Immature natural killer cell (primary cell): ENCODE data around the gene SERINC3. TPM values are rescaled to one million over a fixed set of nuclear protein-coding genes. Genes with fewer than 3 reads are reported as not detected.

Experiments
- DNase-seq, 3 donors: peaks; one replicate each; pipeline ENCODE4 v3.0.0; 2022; ENCODE audit warnings: mixed read lengths in 1 of 3
- H3K27ac Mint-ChIP-seq, 6 donors: one replicate each; pipeline ENCODE4 v1.8.0; 2020; ENCODE audit warnings: mixed read lengths in 6 of 6, mild to moderate bottlenecking in 5 of 6, inconsistent platforms in 4 of 6, moderate library complexity in 3 of 6
- H3K27me3 Mint-ChIP-seq, 3 donors: one replicate each; pipeline ENCODE4 v1.8.0; 2020 to 2021; ENCODE audit warnings: low read depth in 3 of 3, mild to moderate bottlenecking in 3 of 3, mixed read lengths in 3 of 3, moderate library complexity in 3 of 3, inconsistent platforms in 1 of 3
- H3K36me3 Mint-ChIP-seq, 3 donors: one replicate each; pipeline ENCODE4 v1.8.0; 2020; ENCODE audit warnings: mixed read lengths in 3 of 3, inconsistent platforms in 2 of 3, mild to moderate bottlenecking in 2 of 3
- H3K4me1 Mint-ChIP-seq, 2 donors: one replicate each; pipeline ENCODE4 v1.8.0; 2020; ENCODE audit warnings: inconsistent platforms in 2 of 2, mild to moderate bottlenecking in 2 of 2, mixed read lengths in 2 of 2, moderate library complexity in 1 of 2
- H3K4me3 Mint-ChIP-seq, 5 donors: one replicate each; pipeline ENCODE4 v1.8.0; 2020; ENCODE audit warnings: mild to moderate bottlenecking in 5 of 5, mixed read lengths in 5 of 5, inconsistent platforms in 3 of 5, moderate library complexity in 3 of 5
- H3K9me3 Mint-ChIP-seq, 6 donors: one replicate each; pipeline ENCODE4 v1.8.0; 2020; ENCODE audit warnings: mild to moderate bottlenecking in 6 of 6, mixed read lengths in 6 of 6, inconsistent platforms in 4 of 6, moderate library complexity in 3 of 6
- polyA plus RNA-seq, 3 donors: library from polyadenylated mRNA; unstranded; fragments of 300-500 nt; fragmentation: Illumina TruSeq; gene quantifications; one replicate each; pipeline ENCODE4 v1.2.3, GENCODE V29; 2021

The SERINC3 gene
- polyA plus RNA-seq, 3 donors from 2014 or later: 180 to 266 (median 215) TPM

DNA sequence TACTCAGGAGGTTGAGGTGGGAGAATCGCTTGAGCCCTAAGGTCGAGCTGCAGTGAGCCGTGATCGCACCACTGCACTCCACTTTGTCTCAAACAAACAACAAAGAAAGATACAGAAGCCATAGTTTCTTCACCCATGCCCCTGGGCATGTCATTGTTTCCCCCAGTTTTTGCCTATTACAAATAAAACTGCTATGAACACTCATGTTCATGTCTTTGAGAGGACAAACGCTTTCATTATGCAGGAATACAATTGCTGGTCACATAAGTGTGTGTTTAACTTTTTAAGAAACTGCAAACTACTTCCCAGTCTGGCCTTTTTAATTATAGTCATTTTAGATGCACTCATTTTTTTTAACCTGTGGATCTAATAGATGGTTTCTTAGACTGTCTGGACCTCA, 58.4 kb downstream of the SERINC3 start:
- H3K27ac Mint-ChIP-seq: no peak overlapping the region
- no peaks in the 10 kb centered on the region for H3K9me3 Mint-ChIP-seq
- no peaks in the 10 kb centered on the region for H3K36me3 Mint-ChIP-seq
- no peak overlapping the region for H3K4me3 Mint-ChIP-seq
- H3K27me3 Mint-ChIP-seq: peaks cover 0 to 5% (median 2%) of the 10 kb centered on the region in 3 donors
- H3K4me1 Mint-ChIP-seq: no peaks in the 10 kb centered on the region
- no peak for DNase-seq

DNA sequence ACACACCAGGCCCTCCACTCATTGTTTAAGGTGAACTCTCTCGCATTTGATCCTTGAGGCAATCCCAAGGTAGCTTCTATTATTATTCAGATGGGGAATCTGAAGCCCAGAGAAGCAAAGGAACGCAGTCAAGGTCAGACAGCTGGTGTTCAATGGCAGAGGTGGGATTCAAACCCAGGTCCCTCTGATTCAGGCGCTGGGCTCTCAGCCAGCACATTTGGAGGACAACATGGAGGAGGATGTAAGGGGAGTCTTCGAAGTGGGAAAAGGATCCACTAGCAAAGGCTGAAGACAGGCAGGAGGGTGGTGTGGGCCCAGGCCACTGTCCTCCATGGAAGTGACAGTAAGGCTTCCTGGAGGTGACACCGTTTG, 60.1 kb downstream of the SERINC3 start:
- Mint-ChIP-seq H3K27me3 (peaks cover 0 to 5% (median 2%) of the 10 kb centered on the region in 3 donors), H3K9me3 (no peaks in the 10 kb centered on the region), H3K36me3 (no peaks in the 10 kb centered on the region), H3K4me3 (no peak overlapping the region), H3K27ac (no peak overlapping the region), H3K4me1 (no peaks in the 10 kb centered on the region)
- DNase-seq: no peak

DNA sequence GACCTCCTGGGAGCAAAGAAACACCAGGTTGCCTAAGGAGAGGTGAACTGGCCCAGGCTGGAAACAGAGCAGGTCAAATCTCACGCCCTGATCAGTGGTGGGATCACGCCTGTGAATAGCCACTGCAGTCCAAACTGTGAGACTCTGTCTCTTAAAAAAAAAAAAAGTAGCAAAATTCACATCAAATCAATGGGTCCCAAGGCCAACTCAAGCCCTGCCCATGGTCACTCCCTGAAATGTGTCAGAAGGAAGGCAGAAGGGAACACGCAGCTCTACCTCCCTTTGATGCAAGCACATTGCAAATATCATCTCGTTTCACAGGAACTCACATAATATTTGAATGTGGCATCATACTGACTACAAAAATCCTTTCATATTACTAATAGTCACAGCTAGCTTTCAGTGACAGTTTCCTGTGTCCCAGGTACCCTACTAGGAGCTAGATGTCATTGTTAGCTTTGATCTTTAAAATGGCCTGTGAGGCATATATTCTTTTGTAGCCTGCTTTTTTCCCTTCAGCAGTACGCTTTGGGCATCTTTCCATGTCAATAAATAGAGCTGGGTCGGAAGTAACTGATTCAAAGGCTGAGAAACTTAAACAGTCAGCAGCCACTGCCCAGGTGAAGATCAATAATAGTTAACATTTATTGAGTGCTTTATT, 60.6 kb downstream of the SERINC3 start:
- H3K9me3 Mint-ChIP-seq: no peaks in the 10 kb centered on the region
- H3K27me3 Mint-ChIP-seq: peaks cover 0 to 2% (median 2%) of the 10 kb centered on the region in 3 donors
- no peak overlapping the region for H3K4me3 Mint-ChIP-seq
- no peaks in the 10 kb centered on the region for H3K4me1 Mint-ChIP-seq
- DNase-seq: no peak
- H3K36me3 Mint-ChIP-seq: no peaks in the 10 kb centered on the region
- no peak overlapping the region for H3K27ac Mint-ChIP-seq

DNA sequence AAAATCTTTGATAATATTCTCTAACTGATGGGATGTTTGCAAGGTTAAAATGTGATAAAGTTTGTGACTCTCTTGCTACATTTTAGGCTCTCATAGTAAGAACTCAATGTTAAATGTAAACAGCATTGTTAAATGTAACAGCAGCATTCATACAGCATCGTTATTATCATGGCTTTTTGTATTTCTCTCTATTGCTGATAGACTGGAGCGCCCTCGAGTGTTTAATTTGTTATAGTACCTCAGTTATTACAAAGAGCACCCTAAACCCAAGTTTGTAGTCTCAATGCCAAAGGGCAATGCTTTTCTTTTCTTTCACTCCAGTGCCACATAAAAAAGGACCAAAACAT, 61.1 kb downstream of the SERINC3 start:
- Mint-ChIP-seq H3K27ac (no peak overlapping the region), H3K4me3 (no peak overlapping the region), H3K36me3 (no peaks in the 10 kb centered on the region), H3K27me3 (peaks cover 0 to 2% (median 2%) of the 10 kb centered on the region in 3 donors), H3K9me3 (no peaks in the 10 kb centered on the region), H3K4me1 (no peaks in the 10 kb centered on the region)
- DNase-seq: peak in 1 of 3 donors; percentile 13

GRCh38 chr20:44459271-44459670, 62.6 kb downstream of the SERINC3 start:
- Mint-ChIP-seq H3K27ac (peak overlapping the region in 1 of 6 donors; percentile 40), H3K4me1 (no peaks in the 10 kb centered on the region), H3K27me3 (peaks cover 0 to 4% (median 2%) of the 10 kb centered on the region in 3 donors), H3K4me3 (no peak overlapping the region), H3K9me3 (no peaks in the 10 kb centered on the region), H3K36me3 (no peaks in the 10 kb centered on the region)
- no peak for DNase-seq

- no peak overlapping the region for H3K27ac Mint-ChIP-seq
- no peak for DNase-seq
- no peaks in the 10 kb centered on the region for H3K36me3 Mint-ChIP-seq
- H3K9me3 Mint-ChIP-seq: no peaks in the 10 kb centered on the region
- H3K4me3 Mint-ChIP-seq: no peak overlapping the region
- no peaks in the 10 kb centered on the region for H3K4me1 Mint-ChIP-seq
- peaks cover 0 to 2% (median 0%) of the 10 kb centered on the region in 3 donors for H3K27me3 Mint-ChIP-seq
These were observed 64.9 kb downstream of the SERINC3 start for GRCh38 chr20:44457016-44457415.

GRCh38 chr20:44456611-44457010, 65.3 kb downstream of the SERINC3 start:
- Mint-ChIP-seq H3K36me3 (no peaks in the 10 kb centered on the region), H3K27me3 (peaks cover 0 to 2% (median 0%) of the 10 kb centered on the region in 3 donors), H3K4me1 (no peaks in the 10 kb centered on the region), H3K4me3 (no peak overlapping the region), H3K27ac (no peak overlapping the region), H3K9me3 (no peaks in the 10 kb centered on the region)
- DNase-seq: no peak

DNA sequence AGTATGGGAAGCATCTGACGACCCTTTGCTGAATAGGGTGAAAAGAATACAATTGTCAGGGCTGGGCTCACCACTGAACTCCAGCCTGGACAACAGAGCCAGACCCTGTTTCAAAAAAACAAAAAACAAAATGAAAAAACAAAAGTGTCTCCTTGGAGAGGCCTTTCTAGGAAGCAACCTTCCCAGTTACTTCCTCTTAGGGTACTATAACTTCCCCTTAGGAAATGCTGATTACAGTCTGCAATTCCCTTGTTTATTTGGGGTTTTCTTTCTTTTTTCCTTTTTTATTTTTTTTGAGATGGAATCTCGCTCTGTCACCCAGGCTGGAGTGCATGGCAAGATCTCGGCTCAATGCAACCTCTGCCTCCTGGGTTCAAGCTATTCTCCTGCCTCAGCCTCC, 66.7 kb downstream of the SERINC3 start:
- Mint-ChIP-seq H3K4me1 (no peaks in the 10 kb centered on the region), H3K27me3 (peaks cover 0 to 2% (median 0%) of the 10 kb centered on the region in 3 donors), H3K36me3 (no peaks in the 10 kb centered on the region), H3K27ac (no peak overlapping the region), H3K4me3 (no peak overlapping the region), H3K9me3 (no peaks in the 10 kb centered on the region)
- no peak for DNase-seq

GRCh38 chr20:44454306-44454963, 67.4 kb downstream of the SERINC3 start:
- Mint-ChIP-seq H3K4me3 (no peak overlapping the region), H3K9me3 (no peaks in the 10 kb centered on the region), H3K4me1 (no peaks in the 10 kb centered on the region), H3K27ac (no peak overlapping the region), H3K27me3 (peaks cover 0 to 2% (median 0%) of the 10 kb centered on the region in 3 donors), H3K36me3 (no peaks in the 10 kb centered on the region)
- no peak for DNase-seq

GRCh38 chr20:44450903-44451450, 70.9 kb downstream of the SERINC3 start:
- H3K36me3 Mint-ChIP-seq: no peaks in the 10 kb centered on the region
- no peak for DNase-seq
- H3K9me3 Mint-ChIP-seq: no peaks in the 10 kb centered on the region
- H3K4me1 Mint-ChIP-seq: no peaks in the 10 kb centered on the region
- peaks cover 0 to 9% (median 0%) of the 10 kb centered on the region in 3 donors for H3K27me3 Mint-ChIP-seq
- H3K27ac Mint-ChIP-seq: no peak overlapping the region
- no peak overlapping the region for H3K4me3 Mint-ChIP-seq

- H3K36me3 Mint-ChIP-seq: no peaks in the 10 kb centered on the region
- H3K27ac Mint-ChIP-seq: no peak overlapping the region
- H3K27me3 Mint-ChIP-seq: peaks cover 0 to 7% (median 0%) of the 10 kb centered on the region in 3 donors
- H3K4me1 Mint-ChIP-seq: no peaks in the 10 kb centered on the region
- no peak for DNase-seq
- no peaks in the 10 kb centered on the region for H3K9me3 Mint-ChIP-seq
- no peak overlapping the region for H3K4me3 Mint-ChIP-seq
These were observed 71.5 kb downstream of the SERINC3 start for GRCh38 chr20:44450281-44450889.

GRCh38 chr20:44449864-44450263, 72.0 kb downstream of the SERINC3 start:
- no peaks in the 10 kb centered on the region for H3K36me3 Mint-ChIP-seq
- H3K4me1 Mint-ChIP-seq: no peaks in the 10 kb centered on the region
- no peaks in the 10 kb centered on the region for H3K9me3 Mint-ChIP-seq
- H3K27me3 Mint-ChIP-seq: peaks cover 0 to 10% (median 0%) of the 10 kb centered on the region in 3 donors
- no peak for DNase-seq
- no peak overlapping the region for H3K4me3 Mint-ChIP-seq
- no peak overlapping the region for H3K27ac Mint-ChIP-seq

- Mint-ChIP-seq H3K4me1 (no peaks in the 10 kb centered on the region), H3K4me3 (no peak overlapping the region), H3K36me3 (no peaks in the 10 kb centered on the region), H3K27me3 (peaks cover 0 to 10% (median 1%) of the 10 kb centered on the region in 3 donors), H3K27ac (no peak overlapping the region), H3K9me3 (no peaks in the 10 kb centered on the region)
- no peak for DNase-seq
These were observed 72.9 kb downstream of the SERINC3 start for GRCh38 chr20:44448753-44449546.
